Stomach (tissue), 4 donors: Measurements from ENCODE around the gene NCF2.

Experiments
- CTCF ChIP-seq, 7 experiments: fragments of 450-650 bp in 4 of 7; fragments of 200-600 bp in 3 of 7; sonication (generic) in 3 of 7; IDR thresholded peaks; one replicate each; pipeline ENCODE4 v1.5.1; 2016 to 2019; ENCODE audit warnings: antibody characterized with exemption in 7 of 7, control low read depth in 2 of 7, mild to moderate bottlenecking in 1 of 7
- EP300 ChIP-seq: sonication (generic); formaldehyde crosslinking; IDR thresholded peaks from one replicate; pipeline ENCODE4 v1.6.1; 2017; ENCODE audit warnings: antibody characterized with exemption
- POLR2A ChIP-seq, 4 donors: fragments of 450-650 bp; IDR thresholded peaks; one replicate each; pipeline ENCODE4 v1.6.1; 2016; ENCODE audit warnings: antibody characterized with exemption in 4 of 4, control low read depth in 2 of 4, mild to moderate bottlenecking in 1 of 4, moderate library complexity in 1 of 4

- TF ChIP-seq EP300 (no peak), CTCF (IDR thresholded peaks at IDR 0.05) (no peak), POLR2A (IDR thresholded peaks at IDR 0.05) (no peak)
Measured at GRCh38 chr1:183632964-183633363, 42.7 kb upstream of the NCF2 start.
